Fibroblast of gingiva (primary cell): Measurements from ENCODE around the gene RXRA.

Source experiments
- DNase-seq: peaks from one replicate; pipeline ENCODE4 v3.0.0-alpha.2; 2011; ENCODE audit warnings: low read depth

The RXRA gene

GRCh38 chr9:134355158-134355557 lies 28.9 kb downstream of the RXRA start:
- no peak for DNase-seq

DNA sequence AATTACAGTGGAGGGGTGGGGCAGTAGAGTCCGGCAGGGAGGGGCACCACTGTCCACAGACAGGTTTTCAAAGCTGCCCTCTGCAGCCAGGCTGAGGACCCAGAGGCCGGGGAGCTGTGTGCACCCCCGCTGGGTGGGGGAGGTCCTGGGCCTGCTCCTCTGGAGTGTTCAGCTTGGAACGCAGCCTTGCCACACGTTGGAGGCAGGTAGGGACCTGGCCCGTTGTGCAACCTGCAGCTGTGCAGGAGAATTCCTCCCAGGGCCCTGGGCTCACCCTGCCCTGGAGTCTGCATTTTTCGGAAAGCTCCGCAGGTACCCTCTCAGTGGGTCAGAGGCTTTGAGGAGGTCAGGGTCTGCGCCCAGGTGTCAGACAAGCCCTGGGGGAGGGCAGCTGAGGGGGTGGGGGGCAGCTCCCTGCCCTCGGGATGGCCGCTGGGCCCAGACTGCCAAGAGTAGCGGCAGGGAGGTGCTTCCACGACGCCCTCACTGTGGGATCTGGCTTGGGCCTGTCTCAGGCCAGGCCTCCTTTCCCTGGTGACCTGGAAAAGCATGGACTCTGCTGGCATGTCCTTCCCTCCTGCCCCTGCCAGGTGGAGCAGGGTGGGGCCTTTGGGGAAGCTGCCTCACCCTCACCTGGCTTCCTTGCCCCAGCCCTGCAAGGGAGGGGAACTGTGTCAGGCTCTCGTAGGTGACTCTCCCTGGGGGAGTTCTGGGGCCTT lies 29.5 kb downstream of the RXRA start:
- no peak for DNase-seq

DNA sequence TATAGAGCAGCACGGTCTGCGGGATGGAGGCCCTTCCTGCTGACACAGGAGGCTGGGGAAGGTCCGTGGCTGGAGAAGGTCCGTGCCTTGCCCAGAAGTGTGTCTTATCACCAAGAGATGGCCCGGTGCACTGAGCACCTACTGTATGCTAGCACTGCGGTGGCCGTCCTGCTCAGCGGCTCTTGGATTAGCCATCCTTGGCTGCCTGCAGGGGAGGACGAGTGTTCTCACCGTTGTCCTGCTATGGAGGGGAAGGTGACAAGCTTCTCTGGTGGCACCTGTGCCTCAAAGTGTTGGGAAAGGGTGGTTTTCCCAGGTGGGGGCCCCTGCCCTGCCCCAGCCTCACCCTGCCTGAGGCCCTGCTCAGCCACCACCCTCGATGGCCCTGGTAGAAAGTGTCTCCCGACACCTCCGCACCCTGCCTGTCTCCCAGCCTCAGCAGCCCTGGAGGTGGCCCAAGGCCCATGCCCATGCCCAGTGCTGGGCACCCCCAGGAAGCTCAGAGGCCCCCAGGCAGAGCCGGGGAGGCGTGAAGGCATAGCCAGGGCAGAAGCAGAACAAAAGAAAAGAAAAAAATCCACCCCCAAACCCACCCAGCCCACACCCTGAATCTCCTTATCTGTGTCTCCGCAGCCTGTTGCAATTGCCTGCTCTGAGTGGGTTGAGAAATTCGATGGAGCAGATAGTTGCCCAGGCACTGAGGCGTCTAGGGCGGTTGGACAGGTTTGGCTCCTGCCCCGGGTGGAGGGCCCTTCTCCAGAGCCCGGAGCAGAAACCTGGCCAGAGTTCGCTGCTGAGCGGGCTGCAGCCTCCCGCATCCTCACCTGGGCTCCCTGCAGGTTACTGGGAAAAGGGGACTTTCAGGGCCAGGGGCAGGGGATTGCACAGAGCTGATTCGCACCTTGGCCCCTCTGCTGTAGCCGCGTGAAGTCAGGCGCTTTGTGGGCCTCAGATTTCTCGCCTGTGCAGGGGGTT lies 30.5 kb downstream of the RXRA start:
- no peak for DNase-seq

GRCh38 chr9:134357631-134358025 lies 31.4 kb downstream of the RXRA start:
- DNase-seq = peak; percentile 40

- no peak for DNase-seq
Measured at GRCh38 chr9:134358026-134358661, 31.9 kb downstream of the RXRA start.

DNA sequence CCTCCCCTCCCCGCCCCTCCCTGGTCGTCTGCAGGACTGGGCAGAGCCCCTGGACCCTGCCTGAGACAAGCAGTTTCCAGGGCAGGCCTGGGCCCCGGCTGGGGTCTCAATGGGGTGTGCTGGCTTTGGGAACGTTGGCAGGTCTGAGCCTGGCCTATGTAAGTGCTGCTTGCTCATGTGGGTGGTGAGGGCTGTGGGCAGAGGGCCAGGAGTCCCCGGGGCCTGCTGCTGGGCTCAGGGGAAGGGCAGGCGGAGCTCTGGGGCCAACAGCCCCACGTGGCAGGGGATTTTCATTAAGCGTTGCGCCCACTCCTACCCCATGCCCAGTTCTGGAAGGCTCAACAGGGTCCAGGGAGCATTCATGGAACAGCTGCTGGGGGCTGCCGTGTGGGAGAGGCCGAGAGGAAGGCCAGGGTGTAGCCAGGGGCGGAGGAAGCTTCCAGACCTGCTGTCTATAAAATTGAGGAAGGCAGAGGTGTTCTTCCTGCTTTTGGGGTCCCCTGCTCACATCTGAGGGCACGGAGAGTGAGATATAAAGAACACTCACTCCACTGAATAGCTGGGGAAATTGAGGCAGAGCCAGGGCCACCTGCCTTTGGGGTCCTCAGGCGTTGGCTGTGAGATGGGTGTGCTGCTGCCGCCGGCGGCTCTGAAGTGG lies 32.5 kb downstream of the RXRA start:
- no peak for DNase-seq

DNA sequence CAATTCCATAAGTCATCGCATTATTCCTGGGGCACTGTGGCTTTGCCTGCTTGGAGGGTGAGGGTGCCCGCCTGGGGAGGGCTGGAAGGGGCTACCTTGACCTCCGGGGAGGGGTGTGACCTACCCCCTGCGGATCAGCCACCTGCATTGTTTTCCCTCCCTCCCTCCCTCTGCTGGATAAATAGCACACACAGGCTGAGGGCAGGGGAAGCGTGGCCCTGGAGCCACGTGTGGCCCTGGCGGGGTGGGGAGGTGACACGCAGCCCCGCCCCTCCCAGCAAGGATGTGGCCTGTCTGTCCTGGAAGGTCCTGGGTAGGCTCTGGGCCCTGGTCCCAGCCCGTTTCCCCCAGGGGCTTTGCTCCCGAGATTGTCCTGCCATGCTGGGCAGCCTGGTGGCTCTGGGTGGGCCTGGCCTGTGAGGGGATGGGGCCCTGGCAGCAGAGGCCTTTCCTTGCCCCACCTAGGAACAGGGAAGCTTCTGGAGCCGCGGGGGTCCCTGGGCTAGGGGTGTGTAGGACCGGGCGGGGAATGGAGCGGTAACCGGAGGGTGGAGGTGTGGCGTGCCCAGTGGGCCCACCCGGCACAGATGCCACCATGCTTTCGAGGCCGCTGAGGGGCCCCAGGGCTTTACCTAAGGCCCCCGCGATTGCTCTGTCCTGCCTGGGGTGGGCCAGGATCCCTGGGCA lies 33.4 kb downstream of the RXRA start:
- no peak for DNase-seq

GRCh38 chr9:134360180-134360759 lies 34.0 kb downstream of the RXRA start:
- no peak for DNase-seq

- no peak for DNase-seq
Measured at GRCh38 chr9:134360897-134361296, 34.6 kb downstream of the RXRA start.

- no peak for DNase-seq
Measured at GRCh38 chr9:134361426-134361825, 35.2 kb downstream of the RXRA start.

DNA sequence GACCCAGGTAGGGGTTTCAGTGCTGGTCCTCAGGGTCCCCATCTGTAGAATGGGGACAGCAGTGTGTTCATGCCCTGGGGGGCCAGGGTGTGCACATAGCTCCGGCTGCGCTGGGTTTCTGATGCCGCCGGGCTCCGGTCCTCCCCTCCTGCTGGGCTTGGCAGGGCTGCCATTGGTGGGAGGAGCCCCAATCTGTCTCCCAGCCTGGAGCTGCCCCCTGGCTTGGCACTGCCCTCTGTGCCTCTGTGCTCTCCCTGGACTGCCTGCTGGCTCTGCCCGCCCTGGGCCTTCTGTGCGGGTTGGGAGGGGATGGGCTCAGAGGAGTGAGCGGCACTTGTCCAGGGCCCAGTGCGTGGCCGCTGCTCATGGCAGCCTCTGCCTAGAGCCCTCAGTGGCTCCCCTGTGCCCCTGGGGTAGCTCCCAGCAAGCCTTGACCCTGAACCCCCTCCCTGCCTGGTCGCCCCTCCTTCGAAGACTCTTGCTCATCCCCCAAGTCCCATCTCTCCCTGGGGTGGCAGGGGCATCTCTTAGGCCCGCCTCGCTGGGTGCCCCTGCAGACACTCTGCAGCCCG lies 35.7 kb downstream of the RXRA start:
- DNase-seq = no peak

DNA sequence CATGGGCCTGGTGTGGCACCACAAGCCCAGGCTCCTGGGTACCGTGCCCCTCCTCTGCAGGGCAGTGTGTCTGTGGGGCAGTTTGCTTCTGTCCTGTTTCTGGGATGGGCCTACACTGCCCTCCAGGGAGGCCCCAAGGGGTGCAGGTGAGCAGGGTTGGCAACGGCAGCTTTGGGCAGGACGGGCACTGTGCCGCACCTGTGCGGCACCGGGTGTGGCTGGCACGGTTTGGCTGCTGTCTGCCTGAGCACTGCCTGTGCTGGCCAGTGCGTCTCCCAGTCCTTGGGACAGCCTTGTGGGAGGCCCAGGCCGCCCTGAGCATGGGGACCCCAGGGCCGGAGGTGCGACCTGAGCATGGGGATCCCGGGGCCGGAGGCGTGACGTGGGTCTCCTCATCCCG lies 37.2 kb downstream of the RXRA start:
- no peak for DNase-seq

DNA sequence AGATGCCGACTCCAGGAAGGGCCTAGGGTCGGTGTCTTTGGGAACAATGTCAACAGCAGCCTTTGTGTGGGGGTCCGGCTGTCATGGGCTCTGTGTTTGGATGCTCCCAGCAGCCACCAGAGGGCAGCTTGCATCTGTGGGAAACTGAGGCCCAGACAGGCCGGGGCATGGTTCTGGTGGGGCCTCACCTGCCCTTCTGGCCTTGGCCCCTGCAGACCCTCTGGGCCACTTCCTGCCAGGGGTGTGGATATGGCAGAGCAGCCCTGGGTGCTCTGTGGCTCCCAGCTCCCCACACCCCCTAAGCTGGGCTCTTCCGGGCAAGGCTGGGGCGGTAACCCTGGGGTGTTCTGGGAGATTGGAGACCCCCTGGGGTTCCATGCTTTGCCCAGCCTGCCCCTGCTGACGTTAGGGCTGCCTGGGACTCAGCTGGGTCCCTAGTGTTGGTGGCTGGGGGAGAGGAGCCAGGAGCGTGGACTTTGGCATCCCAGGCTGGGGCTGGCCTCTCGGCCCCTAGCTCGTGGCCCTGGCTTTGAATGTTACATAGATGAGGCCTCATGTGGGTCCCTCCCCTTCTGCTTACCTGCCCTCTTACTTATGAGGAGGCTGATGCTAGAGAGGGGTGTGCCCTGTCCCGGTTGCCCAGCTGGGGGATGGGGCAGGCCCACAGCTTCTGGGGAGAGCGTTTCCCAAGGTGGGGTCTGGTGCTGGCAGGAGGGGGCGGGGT lies 38.3 kb downstream of the RXRA start:
- no peak for DNase-seq

DNA sequence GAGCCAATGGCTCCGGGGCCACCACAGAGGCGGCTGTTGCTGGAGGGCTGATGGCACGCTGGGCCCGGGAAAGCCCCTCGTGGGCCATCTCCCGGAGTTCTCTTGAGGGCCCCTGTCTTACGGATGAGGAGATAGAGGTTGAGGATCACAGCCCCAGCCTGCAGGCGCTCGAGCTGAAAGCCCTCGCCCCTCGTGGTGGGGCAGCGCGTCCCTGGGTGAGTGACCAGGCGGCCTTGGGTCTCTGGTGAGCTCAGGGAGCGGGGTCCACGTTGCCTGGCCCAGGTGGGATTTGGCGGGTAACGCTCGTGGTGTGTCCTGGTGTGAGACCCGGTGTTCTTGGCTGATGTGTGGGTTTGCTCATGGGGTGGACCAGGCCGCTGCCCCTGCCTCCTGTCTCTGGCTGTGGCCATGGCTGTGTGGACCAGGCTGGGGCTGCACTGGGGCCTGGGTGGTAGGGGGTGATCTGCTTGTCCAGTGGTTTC lies 38.9 kb downstream of the RXRA start:
- no peak for DNase-seq

- DNase-seq = peak; percentile 70
Measured at GRCh38 chr9:134365791-134366222, 39.6 kb downstream of the RXRA start.

GRCh38 chr9:134366223-134367031 lies 40.2 kb downstream of the RXRA start:
- DNase-seq = peak; percentile 94

- DNase-seq = no peak
Measured at GRCh38 chr9:134367061-134367460, 40.8 kb downstream of the RXRA start.

DNA sequence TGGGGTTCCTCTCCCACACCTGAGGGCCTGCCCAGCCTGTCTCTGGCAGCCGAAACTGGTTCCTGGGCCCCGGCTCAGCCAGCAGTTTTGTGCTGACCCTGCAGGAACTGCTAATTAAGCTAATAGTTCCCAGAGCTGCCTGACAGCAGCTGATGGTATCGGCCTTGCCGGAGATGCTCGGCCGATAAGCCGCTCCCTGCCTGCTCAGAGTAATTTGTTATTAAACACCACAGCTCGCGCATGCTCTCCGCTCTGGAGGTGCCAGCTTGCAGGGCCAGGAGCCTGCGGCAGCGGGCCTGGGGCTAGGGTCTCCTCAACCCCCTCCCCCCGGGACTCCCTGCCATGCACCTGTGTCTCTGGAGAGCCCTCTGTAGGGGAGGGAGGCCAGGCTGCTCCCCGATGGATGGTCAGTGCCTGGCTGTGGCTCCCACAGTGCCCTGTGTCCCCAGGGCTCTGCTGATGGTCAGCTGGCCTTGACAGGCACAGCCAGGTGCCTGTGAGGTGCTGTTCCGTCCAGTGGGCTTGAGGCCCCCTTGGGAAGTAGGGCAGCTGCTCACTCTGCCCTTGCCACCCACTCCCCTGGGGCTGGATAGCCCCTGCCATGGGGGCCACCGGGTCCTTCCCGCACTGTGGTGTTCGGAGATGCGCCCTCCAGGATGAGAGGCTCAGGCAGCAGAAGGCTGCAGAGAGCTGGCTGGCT lies 41.7 kb downstream of the RXRA start:
- DNase-seq = no peak
